PC-9 (cell line): ENCODE results near the gene ALX4. TPM values are rescaled to one million over a fixed set of nuclear protein-coding genes. Genes with fewer than 3 reads are reported as not detected.

ENCODE experiments used
- BruUV-seq: library from RNA; stranded (reverse); fragments of 400-500 nt; replicated peaks from 2 replicates; lab custom pipeline; 2021; lab: Mats Ljungman, UMichigan
- CTCF ChIA-PET: fragments of 300-600 bp; sonication (Branson Sonifier 250); formaldehyde crosslinking; loops from one replicate; lab custom pipeline; 2022; ENCODE audit warnings: antibody characterized with exemption; lab: Charles Lee
- POLR2A ChIA-PET: fragments of 300-600 bp; sonication (Branson Sonifier 250); formaldehyde crosslinking; loops from one replicate; lab custom pipeline; 2022; ENCODE audit warnings: antibody characterized with exemption; ENCODE audit not compliant: unreplicated experiment; lab: Charles Lee
- DNase-seq, 2 experiments: peaks; one replicate each; pipeline versions ENCODE4 v3.0.0 to v3.0.0-alpha.2; 2015 to 2022; ENCODE audit warnings: mixed read lengths in 1 of 2
- H2AFZ ChIP-seq: fragments of 200-600 bp; sonication (generic); 2 replicates; pipeline ENCODE4 v1.8.1; 2017; ENCODE audit warnings: antibody characterized with exemption
- H3F3A ChIP-seq: fragments of 200-600 bp; sonication (generic); 2 replicates; pipeline ENCODE4 v1.8.1; 2017; ENCODE audit warnings: antibody characterized with exemption, mild to moderate bottlenecking, low read depth; ENCODE audit not compliant: insufficient read depth
- H3K27ac ChIP-seq: fragments of 200-600 bp; sonication (generic); 2 replicates; pipeline ENCODE4 v1.6.1; 2016; ENCODE audit warnings: mixed run types
- H3K27me3 ChIP-seq: fragments of 200-600 bp; sonication (generic); 2 replicates; pipeline ENCODE4 v1.6.1; 2016; ENCODE audit warnings: low read depth, mixed run types; ENCODE audit not compliant: insufficient read depth
- H3K36me3 ChIP-seq: fragments of 200-600 bp; sonication (generic); 2 replicates; pipeline ENCODE4 v1.6.1; 2016; ENCODE audit warnings: low read depth, mixed run types
- H3K4me1 ChIP-seq: fragments of 200-600 bp; sonication (generic); replicated peaks from 2 replicates; pipeline ENCODE4 v1.6.1; 2016; ENCODE audit warnings: mixed run types; ENCODE audit not compliant: insufficient read depth
- H3K4me2 ChIP-seq: fragments of 200-600 bp; sonication (generic); 2 replicates; pipeline ENCODE4 v1.6.1; 2017; ENCODE audit warnings: mixed run types
- H3K4me3 ChIP-seq: fragments of 200-600 bp; sonication (generic); 2 replicates; pipeline ENCODE4 v1.6.1; 2016; ENCODE audit warnings: mixed run types
- H3K79me2 ChIP-seq: fragments of 200-600 bp; sonication (generic); 2 replicates; pipeline ENCODE4 v1.6.1; 2017; ENCODE audit warnings: low read depth, mixed run types
- H3K9me2 ChIP-seq: fragments of 200-600 bp; sonication (generic); 2 replicates; pipeline ENCODE4 v1.8.1; 2017; ENCODE audit warnings: mild to moderate bottlenecking; ENCODE audit not compliant: insufficient read depth
- H3K9me3 ChIP-seq: fragments of 200-600 bp; sonication (generic); 2 replicates; pipeline ENCODE4 v1.8.1; 2016; ENCODE audit warnings: low read depth; ENCODE audit not compliant: insufficient read depth
- H4K20me1 ChIP-seq: fragments of 200-600 bp; sonication (generic); 2 replicates; pipeline ENCODE4 v1.8.1; 2017; ENCODE audit not compliant: insufficient read depth
- EZH2 ChIP-seq: fragments of 200-600 bp; sonication (generic); IDR thresholded peaks from 2 replicates; pipeline ENCODE4 v1.8.0; 2017; ENCODE audit warnings: antibody characterized with exemption, low read depth
- intact Hi-C: fragments of 100-400 bp; cut with micrococcal nuclease; formaldehyde crosslinking; loops from one replicate; pipeline ENCODE4 v1.10.0; 2022; ENCODE audit not compliant: unreplicated experiment
- total RNA-seq: library from RNA; stranded (reverse); gene quantifications from 2 replicates; pipeline ENCODE4 v1.2.3, GENCODE V29; 2021
- TF ChIP-seq, protein P1 (sequence below): fragments of 200-600 bp; sonication (generic); conservative IDR thresholded peaks from 2 replicates; pipeline ENCODE4 v1.6.1; 2017; ENCODE audit warnings: mixed run types, antibody characterized with exemption, mild to moderate bottlenecking, moderate library complexity

The ALX4 gene
- total RNA-seq, 1 experiment from 2014 or later: not detected

DNA sequence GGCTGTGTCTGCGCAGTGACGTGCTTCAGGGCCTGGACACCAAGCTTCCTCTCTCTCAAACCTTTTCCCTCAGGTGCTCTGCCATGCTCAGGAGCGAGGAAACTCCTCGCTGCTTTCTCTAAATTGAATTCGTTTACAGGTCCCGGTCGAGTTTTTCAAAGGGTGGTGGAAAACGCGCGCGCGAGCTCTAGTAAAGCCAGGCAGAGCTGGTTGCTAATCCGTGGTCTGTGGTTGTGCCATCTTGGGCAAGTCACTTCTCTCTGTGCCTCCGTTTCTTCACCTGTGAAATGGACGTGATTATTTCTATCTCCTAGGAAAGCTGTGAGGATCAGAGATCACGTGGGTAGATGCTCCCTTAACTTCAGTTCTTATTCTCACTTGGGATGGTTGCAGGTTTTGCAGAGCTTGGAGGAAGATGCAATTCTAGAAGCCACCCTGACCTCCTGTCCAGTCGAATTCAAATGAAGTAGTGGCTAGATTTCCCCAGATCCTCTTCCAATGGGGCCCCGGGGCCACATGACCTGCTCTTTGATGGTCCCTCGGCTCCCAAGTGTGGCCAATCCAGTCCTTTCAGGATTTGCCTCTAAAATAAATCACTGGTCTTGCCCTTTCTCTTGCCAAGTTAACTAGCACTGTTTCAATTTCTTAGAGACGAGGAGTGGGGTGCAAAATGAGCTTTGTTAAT, 10.5 kb upstream of the ALX4 start:
- Histone ChIP-seq H3K79me2 (no peaks in the 10 kb centered on the region), H3K4me3 (no peak overlapping the region), H3F3A (no peaks in the 10 kb centered on the region), H3K27me3 (peaks cover 100% of the 10 kb centered on the region), H3K9me2 (no peaks in the 10 kb centered on the region), H3K4me2 (no peak overlapping the region), H3K4me1 (no peaks in the 10 kb centered on the region), H3K9me3 (no peaks in the 10 kb centered on the region), H3K27ac (no peak overlapping the region), H2AFZ (no peak overlapping the region), H4K20me1 (no peaks in the 10 kb centered on the region), H3K36me3 (no peaks in the 10 kb centered on the region)
- TF ChIP-seq EZH2: no peak
- TF ChIP-seq, protein P1, sequence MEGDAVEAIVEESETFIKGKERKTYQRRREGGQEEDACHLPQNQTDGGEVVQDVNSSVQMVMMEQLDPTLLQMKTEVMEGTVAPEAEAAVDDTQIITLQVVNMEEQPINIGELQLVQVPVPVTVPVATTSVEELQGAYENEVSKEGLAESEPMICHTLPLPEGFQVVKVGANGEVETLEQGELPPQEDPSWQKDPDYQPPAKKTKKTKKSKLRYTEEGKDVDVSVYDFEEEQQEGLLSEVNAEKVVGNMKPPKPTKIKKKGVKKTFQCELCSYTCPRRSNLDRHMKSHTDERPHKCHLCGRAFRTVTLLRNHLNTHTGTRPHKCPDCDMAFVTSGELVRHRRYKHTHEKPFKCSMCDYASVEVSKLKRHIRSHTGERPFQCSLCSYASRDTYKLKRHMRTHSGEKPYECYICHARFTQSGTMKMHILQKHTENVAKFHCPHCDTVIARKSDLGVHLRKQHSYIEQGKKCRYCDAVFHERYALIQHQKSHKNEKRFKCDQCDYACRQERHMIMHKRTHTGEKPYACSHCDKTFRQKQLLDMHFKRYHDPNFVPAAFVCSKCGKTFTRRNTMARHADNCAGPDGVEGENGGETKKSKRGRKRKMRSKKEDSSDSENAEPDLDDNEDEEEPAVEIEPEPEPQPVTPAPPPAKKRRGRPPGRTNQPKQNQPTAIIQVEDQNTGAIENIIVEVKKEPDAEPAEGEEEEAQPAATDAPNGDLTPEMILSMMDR: no peak
- intact Hi-C loops: no loop called here
- DNase-seq: no peak
- ChIA-PET POLR2A (no interaction called here), CTCF (interaction anchor here (0.8 kb wide), 1 partner anchor 39 kb away, joined by 9 read pairs; no protein-coding TSS in a partner anchor)
- BruUV-seq: no TSS peak

- H3K4me3 ChIP-seq: no peak overlapping the region
- H3F3A ChIP-seq: no peaks in the 10 kb centered on the region
- CTCF ChIA-PET: interaction anchor here (0.8 kb wide), 1 partner anchor 38 kb away, joined by 9 read pairs; no protein-coding TSS in a partner anchor
- no peaks in the 10 kb centered on the region for H3K9me3 ChIP-seq
- no peak overlapping the region for H2AFZ ChIP-seq
- no peaks in the 10 kb centered on the region for H3K36me3 ChIP-seq
- BruUV-seq: no TSS peak
- no peaks in the 10 kb centered on the region for H3K9me2 ChIP-seq
- POLR2A ChIA-PET: no interaction called here
- H3K27ac ChIP-seq: no peak overlapping the region
- H3K79me2 ChIP-seq: no peaks in the 10 kb centered on the region
- TF ChIP-seq, protein P1: no peak
- TF ChIP-seq EZH2: no peak
- no peak for DNase-seq
- H4K20me1 ChIP-seq: no peaks in the 10 kb centered on the region
- H3K27me3 ChIP-seq: peaks cover 96% of the 10 kb centered on the region
- intact Hi-C loops: no loop called here
- H3K4me1 ChIP-seq: no peaks in the 10 kb centered on the region
- H3K4me2 ChIP-seq: no peak overlapping the region
Observed at GRCh38 chr11:44319552-44320288, 9.8 kb upstream of the ALX4 start.

DNA sequence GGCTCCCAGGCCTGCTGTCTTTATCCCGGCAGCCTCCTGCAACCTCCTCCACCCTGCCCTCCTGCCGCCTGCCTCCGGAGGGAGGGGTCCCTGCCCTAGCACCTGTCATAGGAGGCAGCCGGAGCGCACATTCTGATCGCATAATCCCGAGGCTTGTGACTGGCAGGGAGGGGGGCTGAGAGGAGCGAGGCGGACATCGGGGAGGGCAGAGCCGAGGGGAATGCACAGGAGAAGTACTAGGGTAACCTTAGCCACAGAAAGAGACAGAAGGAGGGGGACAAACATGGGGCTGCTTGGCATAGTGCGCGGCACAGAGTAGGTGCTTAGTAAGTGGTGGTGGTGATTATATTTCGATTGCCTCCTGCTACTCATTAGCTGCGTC, 9.2 kb upstream of the ALX4 start:
- no peaks in the 10 kb centered on the region for H3F3A ChIP-seq
- H2AFZ ChIP-seq: no peak overlapping the region
- no peaks in the 10 kb centered on the region for H3K4me1 ChIP-seq
- H4K20me1 ChIP-seq: no peaks in the 10 kb centered on the region
- no peaks in the 10 kb centered on the region for H3K79me2 ChIP-seq
- no peaks in the 10 kb centered on the region for H3K9me3 ChIP-seq
- ChIA-PET POLR2A (no interaction called here), CTCF (no interaction called here)
- no peaks in the 10 kb centered on the region for H3K36me3 ChIP-seq
- no TSS peak for BruUV-seq
- H3K4me3 ChIP-seq: no peak overlapping the region
- no peak overlapping the region for H3K4me2 ChIP-seq
- TF ChIP-seq, protein P1: no peak
- TF ChIP-seq EZH2: no peak
- H3K27ac ChIP-seq: no peak overlapping the region
- H3K27me3 ChIP-seq: peaks cover 95% of the 10 kb centered on the region
- H3K9me2 ChIP-seq: no peaks in the 10 kb centered on the region
- no peak for DNase-seq
- intact Hi-C loops: no loop called here
